OCI-LY7 (cell line): Measurements from ENCODE around the gene RNF213. TPM values are rescaled to one million over a fixed set of nuclear protein-coding genes. Genes with fewer than 3 reads are reported as not detected.
A peak's percentile ranks its signal among the peaks of the same experiment; 100 is the strongest.

Source experiments
- BruUV-seq: library from RNA; stranded (reverse); fragments of 400-500 nt; replicated peaks from 2 replicates; lab custom pipeline; 2021; lab: Mats Ljungman, UMichigan
- CTCF ChIA-PET: fragments of 300-600 bp; sonication (Branson Sonifier 250); formaldehyde crosslinking; loops from one replicate; lab custom pipeline; 2022; ENCODE audit warnings: antibody characterized with exemption; ENCODE audit not compliant: unreplicated experiment; lab: Charles Lee
- POLR2A ChIA-PET: fragments of 300-600 bp; sonication (Branson Sonifier 250); formaldehyde crosslinking; loops from one replicate; lab custom pipeline; 2022; ENCODE audit warnings: antibody characterized with exemption; lab: Charles Lee
- DNase-seq: peaks from one replicate; pipeline ENCODE4 v3.0.0-alpha.2; 2015; ENCODE audit warnings: low spot score
- H2AFZ ChIP-seq: fragments of 200-600 bp; sonication (generic), shearing (Covaris generic); 2 replicates; pipeline ENCODE4 v1.6.1; 2014; ENCODE audit warnings: mild to moderate bottlenecking, antibody characterized with exemption, low read length, moderate library complexity
- H3K27ac ChIP-seq: fragments of 200-600 bp; sonication (generic); 2 replicates; pipeline ENCODE4 v1.5.1; 2014; ENCODE audit warnings: mixed run types, low read depth, mild to moderate bottlenecking, moderate library complexity, low read length, inconsistent platforms; ENCODE audit not compliant: poor library complexity, severe bottlenecking
- H3K36me3 ChIP-seq: fragments of 200-600 bp; sonication (generic); 2 replicates; pipeline ENCODE4 v1.6.1; 2014; ENCODE audit warnings: mild to moderate bottlenecking, antibody characterized with exemption, low read length, moderate library complexity, mixed read lengths; ENCODE audit not compliant: insufficient read depth
- H3K4me1 ChIP-seq: fragments of 200-600 bp; sonication (generic); 2 replicates; pipeline ENCODE4 v1.5.1; 2014; ENCODE audit warnings: mild to moderate bottlenecking, low read length; ENCODE audit not compliant: insufficient read depth, poor library complexity, severe bottlenecking
- H3K4me2 ChIP-seq: fragments of 200-600 bp; sonication (generic); 2 replicates; pipeline ENCODE4 v1.6.1; 2014; ENCODE audit warnings: mild to moderate bottlenecking, low read length
- H3K4me3 ChIP-seq: fragments of 200-600 bp; sonication (generic); 2 replicates; pipeline ENCODE4 v1.5.1; 2014; ENCODE audit warnings: mild to moderate bottlenecking, low read depth, low read length; ENCODE audit not compliant: poor library complexity, severe bottlenecking
- H3K79me2 ChIP-seq: fragments of 200-600 bp; sonication (generic); 2 replicates; pipeline ENCODE4 v1.6.1; 2016; ENCODE audit warnings: low read depth, mild to moderate bottlenecking, low read length, moderate library complexity, mixed read lengths; ENCODE audit not compliant: insufficient read depth
- H3K9me2 ChIP-seq: fragments of 200-600 bp; sonication (generic); 2 replicates; pipeline ENCODE4 v1.6.1; 2016; ENCODE audit warnings: mild to moderate bottlenecking, low read length, mixed read lengths; ENCODE audit not compliant: insufficient read depth
- H3K9me3 ChIP-seq: fragments of 200-600 bp; sonication (generic); 2 replicates; pipeline ENCODE4 v1.6.1; 2014; ENCODE audit warnings: mild to moderate bottlenecking, mixed run types, low read length, mixed read lengths
- H4K20me1 ChIP-seq: fragments of 200-600 bp; sonication (generic); 2 replicates; pipeline ENCODE4 v1.6.1; 2014; ENCODE audit warnings: mild to moderate bottlenecking, antibody characterized with exemption, low read length, moderate library complexity, mixed read lengths; ENCODE audit not compliant: insufficient read depth
- EZH2phosphoT487 ChIP-seq: fragments of 200-600 bp; sonication (generic); IDR thresholded peaks from 2 replicates; pipeline ENCODE4 v1.6.1; 2018; ENCODE audit warnings: low read depth, borderline replicate concordance, mild to moderate bottlenecking, mixed run types, antibody characterized with exemption, low read length, moderate library complexity, mixed read lengths
- intact Hi-C: fragments of 100-400 bp; cut with micrococcal nuclease; formaldehyde crosslinking; loops from one replicate; pipeline ENCODE4 v1.10.0; 2022; ENCODE audit not compliant: unreplicated experiment
- total RNA-seq, 2 experiments: library from RNA; depleted of rRNA in 1 of 2; stranded (reverse); fragments of >200 nt in 1 of 2; shearing (Covaris generic) in 1 of 2; gene quantifications; 2 replicates each; pipeline ENCODE4 v1.2.3, GENCODE V29; 2014 to 2022
- TF ChIP-seq, protein P1 (sequence below): fragments of 200-600 bp; sonication (generic); conservative IDR thresholded peaks from 2 replicates; pipeline ENCODE4 v1.5.1; 2014; ENCODE audit warnings: mild to moderate bottlenecking, antibody characterized with exemption, low read length, moderate library complexity, mixed read lengths

Gene RNF213
- total RNA-seq, 2 experiments from 2014 or later, result 58.8 to 68.6 TPM

- intact Hi-C loops, result no loop called here
Observed at GRCh38 chr17:80220054-80220735, 40.5 kb upstream of the RNF213 start, which contains the start of the genes SGSH and SLC26A11. TSS of gene SGSH (minus strand) at chr17:80220333. CDS start at chr17:80220313, 20 bp downstream. TSS of gene SLC26A11 (plus strand) at chr17:80220427. CDS start at chr17:80221561, 1,134 bp downstream.

DNA sequence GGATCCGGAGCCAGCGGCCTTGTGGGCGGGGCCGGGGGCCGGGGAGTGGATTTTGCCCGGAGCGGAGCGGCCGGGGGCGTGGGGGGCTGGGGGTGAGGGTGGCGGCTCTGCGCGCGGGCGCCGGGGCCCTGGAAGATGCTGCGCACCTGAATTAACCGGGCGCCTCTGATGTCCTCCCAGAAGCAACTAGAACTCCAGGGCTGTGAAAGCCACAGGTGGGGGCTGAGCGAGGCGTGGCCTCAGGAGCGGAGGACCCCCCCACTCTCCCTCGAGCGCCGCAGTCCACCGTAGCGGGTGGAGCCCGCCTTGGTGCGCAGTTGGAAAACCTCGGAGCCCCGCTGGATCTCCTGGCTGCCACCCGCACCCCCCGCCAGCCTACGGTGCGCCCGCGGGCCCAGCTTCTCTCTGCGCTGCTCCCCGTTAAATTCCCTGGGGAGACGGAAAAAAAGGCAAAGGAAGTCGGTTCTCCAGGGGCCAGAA is 39.9 kb upstream of the RNF213 start:
- H3K4me3 ChIP-seq, result peak overlapping the region; percentile 80
- H3K9me3 ChIP-seq, result no peaks in the 10 kb centered on the region
- H3K79me2 ChIP-seq, result no peaks in the 10 kb centered on the region
- H2AFZ ChIP-seq, result peak overlapping the region; percentile 85; the same call in 1 of the 2 replicates
- ChIA-PET CTCF (interaction anchor here (0.5 kb wide), 1 partner anchor 143 kb away, joined by 3 read pairs; no protein-coding TSS in a partner anchor), POLR2A (interaction anchor here (0.6 kb wide), 2 partner anchors 75 to 694 kb away, joined by 4 to 5 read pairs; no protein-coding TSS in a partner anchor)
- TF ChIP-seq, protein P1, sequence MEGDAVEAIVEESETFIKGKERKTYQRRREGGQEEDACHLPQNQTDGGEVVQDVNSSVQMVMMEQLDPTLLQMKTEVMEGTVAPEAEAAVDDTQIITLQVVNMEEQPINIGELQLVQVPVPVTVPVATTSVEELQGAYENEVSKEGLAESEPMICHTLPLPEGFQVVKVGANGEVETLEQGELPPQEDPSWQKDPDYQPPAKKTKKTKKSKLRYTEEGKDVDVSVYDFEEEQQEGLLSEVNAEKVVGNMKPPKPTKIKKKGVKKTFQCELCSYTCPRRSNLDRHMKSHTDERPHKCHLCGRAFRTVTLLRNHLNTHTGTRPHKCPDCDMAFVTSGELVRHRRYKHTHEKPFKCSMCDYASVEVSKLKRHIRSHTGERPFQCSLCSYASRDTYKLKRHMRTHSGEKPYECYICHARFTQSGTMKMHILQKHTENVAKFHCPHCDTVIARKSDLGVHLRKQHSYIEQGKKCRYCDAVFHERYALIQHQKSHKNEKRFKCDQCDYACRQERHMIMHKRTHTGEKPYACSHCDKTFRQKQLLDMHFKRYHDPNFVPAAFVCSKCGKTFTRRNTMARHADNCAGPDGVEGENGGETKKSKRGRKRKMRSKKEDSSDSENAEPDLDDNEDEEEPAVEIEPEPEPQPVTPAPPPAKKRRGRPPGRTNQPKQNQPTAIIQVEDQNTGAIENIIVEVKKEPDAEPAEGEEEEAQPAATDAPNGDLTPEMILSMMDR, result no peak
- no peak for TF ChIP-seq EZH2phosphoT487
- DNase-seq, result no peak
- H3K36me3 ChIP-seq, result peaks cover 7% of the 10 kb centered on the region
- H4K20me1 ChIP-seq, result no peaks in the 10 kb centered on the region
- no peaks in the 10 kb centered on the region for H3K9me2 ChIP-seq
- intact Hi-C loops, result no loop called here
- no TSS peak for BruUV-seq
- peaks cover 10% of the 10 kb centered on the region for H3K4me1 ChIP-seq
- H3K4me2 ChIP-seq, result peak overlapping the region; percentile 98
- no peak overlapping the region for H3K27ac ChIP-seq

More at GRCh38 chr17:80220054-80220735, 40.5 kb upstream of the RNF213 start, which contains the start of the genes SGSH and SLC26A11:
- H3K36me3 ChIP-seq, result peaks cover 7% of the 10 kb centered on the region
- peak within 1 kb of the TSS; percentile 85 for H2AFZ ChIP-seq
- peaks cover 10% of the 10 kb centered on the region for H3K4me1 ChIP-seq
- no TSS peak for BruUV-seq
- H3K9me3 ChIP-seq, result no peaks in the 10 kb centered on the region
- no peaks in the 10 kb centered on the region for H4K20me1 ChIP-seq
- peak within 1 kb of the TSS; percentile 61 for H3K27ac ChIP-seq
- H3K9me2 ChIP-seq, result no peaks in the 10 kb centered on the region
- TF ChIP-seq, protein P1, result 0 out of 2 replicates have a peak, but pooled peaks have one; percentile 26
- TF ChIP-seq EZH2phosphoT487, result no peak
- H3K4me2 ChIP-seq, result peak within 1 kb of the TSS; percentile 98
- H3K79me2 ChIP-seq, result no peaks in the 10 kb centered on the region
- peak within 1 kb of the TSS; percentile 80 for H3K4me3 ChIP-seq
- POLR2A ChIA-PET, result interaction anchor here (0.6 kb wide), 2 partner anchors 75 to 695 kb away, joined by 4 to 5 read pairs; no protein-coding TSS in a partner anchor
- CTCF ChIA-PET, result interaction anchor here (0.5 to 0.6 kb wide), 2 partner anchors 121 to 143 kb away, joined by 3 to 4 read pairs; no protein-coding TSS in a partner anchor
- peak; percentile 71 for DNase-seq
